Transverse colon (tissue), 4 donors: ENCODE results near the gene ANGPTL4.

Experiments used
- CTCF ChIP-seq, 5 experiments: fragments of 200-600 bp in 3 of 5; fragments of 450-650 bp in 2 of 5; sonication (generic) in 3 of 5; IDR thresholded peaks; 1 replicate in 2 of 5; 2 replicates in 3 of 5; pipeline ENCODE4 v1.5.1; 2016 to 2017; ENCODE audit warnings: antibody characterized with exemption in 5 of 5, inconsistent platforms in 3 of 5, mild to moderate bottlenecking in 2 of 5, moderate library complexity in 1 of 5
- EP300 ChIP-seq: sonication (generic); formaldehyde crosslinking; IDR thresholded peaks from one replicate; pipeline ENCODE4 v1.6.1; 2017; ENCODE audit warnings: antibody characterized with exemption, low read depth
- POLR2A ChIP-seq: fragments of 450-650 bp; IDR thresholded peaks from one replicate; pipeline ENCODE4 v1.6.1; 2016; ENCODE audit warnings: antibody characterized with exemption, mild to moderate bottlenecking, moderate library complexity
- POLR2AphosphoS5 ChIP-seq, 3 donors: sonication (generic); formaldehyde crosslinking; IDR thresholded peaks; one replicate each; pipeline ENCODE4 v1.6.1; 2016; ENCODE audit warnings: antibody characterized with exemption in 3 of 3

DNA sequence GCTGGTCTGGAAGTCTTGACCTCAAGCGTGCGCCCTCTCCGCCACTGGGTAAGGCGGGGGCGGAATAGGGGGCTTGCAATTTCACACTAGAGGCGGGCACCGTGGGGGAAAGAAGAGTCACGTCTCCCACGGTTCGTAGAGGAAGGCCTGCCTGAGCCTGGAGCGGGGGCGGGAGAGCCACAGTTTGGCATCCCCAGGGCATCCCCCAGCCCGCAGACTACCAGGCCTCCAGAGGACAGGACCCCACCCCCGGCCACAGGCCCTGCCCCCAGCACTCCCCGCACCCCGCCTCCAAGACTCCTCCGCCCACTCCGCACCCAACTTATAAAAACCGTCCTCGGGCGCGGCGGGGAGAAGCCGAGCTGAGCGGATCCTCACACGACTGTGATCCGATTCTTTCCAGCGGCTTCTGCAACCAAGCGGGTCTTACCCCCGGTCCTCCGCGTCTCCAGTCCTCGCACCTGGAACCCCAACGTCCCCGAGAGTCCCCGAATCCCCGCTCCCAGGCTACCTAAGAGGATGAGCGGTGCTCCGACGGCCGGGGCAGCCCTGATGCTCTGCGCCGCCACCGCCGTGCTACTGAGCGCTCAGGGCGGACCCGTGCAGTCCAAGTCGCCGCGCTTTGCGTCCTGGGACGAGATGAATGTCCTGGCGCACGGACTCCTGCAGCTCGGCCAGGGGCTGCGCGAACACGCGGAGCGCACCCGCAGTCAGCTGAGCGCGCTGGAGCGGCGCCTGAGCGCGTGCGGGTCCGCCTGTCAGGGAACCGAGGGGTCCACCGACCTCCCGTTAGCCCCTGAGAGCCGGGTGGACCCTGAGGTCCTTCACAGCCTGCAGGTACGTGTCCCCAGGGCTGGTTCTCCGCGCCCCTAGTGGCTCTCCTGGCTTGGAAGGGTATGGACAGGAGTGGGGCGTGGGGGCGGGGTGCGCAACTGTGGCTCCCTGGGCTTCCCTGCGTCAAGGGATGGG lies at the start of gene ANGPTL4:
- TF ChIP-seq CTCF (IDR thresholded peaks at IDR 0.05) (peak in 4 of 5 experiments; percentile 10 to 29 (median 20)), POLR2AphosphoS5 (IDR thresholded peaks at IDR 0.05) (peak; percentile 81 to 92 (median 91)), POLR2A (peak; percentile 62), EP300 (no peak)
